HCT116 (cell line): Measurements from ENCODE around the gene TGDS. TPM values are rescaled to one million over a fixed set of nuclear protein-coding genes. Genes with fewer than 3 reads are reported as not detected.
"Not testable (repeated sequence)": the region's sequence is repeated elsewhere in the genome, so short reads cannot be mapped to it uniquely, and the experiment has no call there.

Source experiments
- ATAC-seq: fragments of 200-7000 bp; cut with Tn5 transposase; 2 replicates; pipeline ENCODE4 v1.9.1; 2020; ENCODE audit warnings: mild to moderate bottlenecking, moderate library complexity
- BruUV-seq: library from RNA; stranded (reverse); fragments of 400-500 nt; replicated peaks from 2 replicates; lab custom pipeline; 2021; lab: Mats Ljungman, UMichigan
- CTCF ChIA-PET: fragments of 300-600 bp; sonication (Branson Sonifier 250); formaldehyde crosslinking; loops from one replicate; lab custom pipeline; 2021; ENCODE audit warnings: antibody characterized with exemption; lab: Charles Lee
- POLR2A ChIA-PET: fragments of 300-600, 350-600 bp; sonication (Branson Sonifier 250); formaldehyde crosslinking; loops from one replicate; lab custom pipeline; 2021; ENCODE audit warnings: antibody characterized with exemption; lab: Charles Lee
- RAD21 ChIA-PET, 2 experiments: fragments of 300-600 bp; sonication (Branson Sonifier 250); formaldehyde crosslinking; loops; one replicate each; lab custom pipeline; 2023; ENCODE audit warnings: low total read pairs in 2 of 2; ENCODE audit not compliant: uncharacterized antibody in 2 of 2, unreplicated experiment in 2 of 2, low non-redundant PET in 1 of 2; lab: Charles Lee
- DNase-seq: peaks from one replicate; pipeline ENCODE4 v3.0.0-alpha.2; 2010; ENCODE audit warnings: low read depth, low spot score
- H2AFZ ChIP-seq: fragments of 200-600 bp; shearing (Covaris generic), sonication (generic); 2 replicates; pipeline ENCODE4 v1.6.1; 2017; ENCODE audit warnings: low read depth, mixed run types, mixed read lengths, antibody characterized with exemption, low read length; ENCODE audit not compliant: poor library complexity, severe bottlenecking
- H3K27ac ChIP-seq: 2 replicates; pipeline ENCODE4 v1.5.1; 2012; ENCODE audit warnings: low read depth, low read length
- H3K27me3 ChIP-seq: fragments of 200-600 bp; sonication (generic); 2 replicates; pipeline ENCODE4 v1.6.1; 2016; ENCODE audit warnings: mixed run types, low read length, mixed read lengths; ENCODE audit not compliant: insufficient read depth
- H3K36me3 ChIP-seq, 2 experiments: fragments of 200-500 bp in 1 of 2; fragments of 200-600 bp in 1 of 2; sonication (Bioruptor generic) in 1 of 2; sonication (generic) in 1 of 2; 2 replicates each; pipeline versions ENCODE4 v1.5.1 to v1.6.1; 2014 to 2016; ENCODE audit warnings: low read length in 2 of 2, inconsistent platforms in 1 of 2, mixed read lengths in 1 of 2, mixed run types in 1 of 2; ENCODE audit not compliant: insufficient read depth in 2 of 2, control insufficient read depth in 1 of 2
- H3K4me1 ChIP-seq, 2 experiments: fragments of 200-600 bp in 1 of 2; sonication (generic) in 1 of 2; 2 replicates each; pipeline versions ENCODE4 v1.5.1 to v1.6.1; 2012 to 2017; ENCODE audit warnings: low read length in 2 of 2, inconsistent platforms in 1 of 2, mild to moderate bottlenecking in 1 of 2, mixed read lengths in 1 of 2, mixed run types in 1 of 2, moderate library complexity in 1 of 2; ENCODE audit not compliant: insufficient read depth in 2 of 2, control insufficient read depth in 1 of 2
- H3K4me2 ChIP-seq: fragments of 200-600 bp; sonication (generic); 2 replicates; pipeline ENCODE4 v1.6.1; 2017; ENCODE audit warnings: mixed run types, low read length, mixed read lengths
- H3K4me3 ChIP-seq, 2 experiments: fragments of 200-600 bp in 1 of 2; sonication (generic) in 1 of 2; replicated peaks in 1 of 2; 2 replicates each; pipeline ENCODE4 v1.5.1; 2011 to 2016; ENCODE audit warnings: low read length in 2 of 2, control low read depth in 1 of 2, low read depth in 1 of 2, mild to moderate bottlenecking in 1 of 2, mixed read lengths in 1 of 2, mixed run types in 1 of 2
- H3K79me2 ChIP-seq: fragments of 200-600 bp; sonication (generic); 2 replicates; pipeline ENCODE4 v1.6.1; 2017; ENCODE audit warnings: mild to moderate bottlenecking, mixed run types, low read length, moderate library complexity, mixed read lengths; ENCODE audit not compliant: insufficient read depth
- H3K9ac ChIP-seq: fragments of 200-600 bp; sonication (generic); 2 replicates; pipeline ENCODE4 v1.6.1; 2016; ENCODE audit warnings: low read length, mixed read lengths
- H3K9me2 ChIP-seq: fragments of 200-600 bp; sonication (generic), shearing (Covaris generic); 2 replicates; pipeline ENCODE4 v1.6.1; 2017; ENCODE audit warnings: mixed run types, mild to moderate bottlenecking, moderate library complexity; ENCODE audit not compliant: insufficient read depth
- H3K9me3 ChIP-seq, 2 experiments: fragments of 200-500 bp in 1 of 2; fragments of 200-600 bp in 1 of 2; sonication (Bioruptor generic) in 1 of 2; sonication (generic) in 1 of 2; 2 replicates each; pipeline ENCODE4 v1.6.1; 2014 to 2017; ENCODE audit warnings: low read length in 2 of 2, mixed read lengths in 2 of 2, inconsistent platforms in 1 of 2, low read depth in 1 of 2, mild to moderate bottlenecking in 1 of 2, mixed run types in 1 of 2, moderate library complexity in 1 of 2; ENCODE audit not compliant: control insufficient read depth in 1 of 2, insufficient read depth in 1 of 2
- H4K20me1 ChIP-seq: fragments of 200-600 bp; sonication (generic), shearing (Covaris generic); 2 replicates; pipeline ENCODE4 v1.6.1; 2017; ENCODE audit warnings: mixed run types, mild to moderate bottlenecking, moderate library complexity; ENCODE audit not compliant: insufficient read depth
- CBX3 ChIP-seq: IDR thresholded peaks from 2 replicates; pipeline ENCODE4 v1.6.1; 2012; ENCODE audit warnings: low read depth
- CEBPB ChIP-seq: IDR thresholded peaks from 2 replicates; pipeline ENCODE4 v1.6.1; 2012; ENCODE audit warnings: low read depth
- EZH2phosphoT487 ChIP-seq: fragments of 200-600 bp; IDR thresholded peaks from 2 replicates; pipeline ENCODE4 v1.6.1; 2018; ENCODE audit warnings: antibody characterized with exemption, borderline replicate concordance
- FOSL1 ChIP-seq: IDR thresholded peaks from 2 replicates; pipeline ENCODE4 v1.6.1; 2012; ENCODE audit warnings: low read depth
- JUND ChIP-seq: IDR thresholded peaks from 2 replicates; pipeline ENCODE4 v1.6.1; 2012
- POLR2AphosphoS5 ChIP-seq: IDR thresholded peaks from 2 replicates; pipeline ENCODE4 v1.6.1; 2011; ENCODE audit warnings: mild to moderate bottlenecking, low read depth, low read length, moderate library complexity
- REST ChIP-seq: IDR thresholded peaks from 2 replicates; pipeline ENCODE4 v1.6.1; 2012; ENCODE audit warnings: low read depth
- SIN3A ChIP-seq: IDR thresholded peaks from 2 replicates; pipeline ENCODE4 v1.6.1; 2012; ENCODE audit warnings: low read depth
- intact Hi-C: fragments of 100-400 bp; cut with micrococcal nuclease; formaldehyde crosslinking; loops from 2 replicates; pipeline ENCODE4 v1.10.0; 2022
- total RNA-seq: library from RNA; stranded (reverse); gene quantifications from one replicate; pipeline ENCODE4 v1.2.1, GENCODE V29; 2021; ENCODE audit not compliant: unreplicated experiment
- TF ChIP-seq, protein P1 (sequence below), 3 experiments: fragments of 200-600 bp in 1 of 3; sonication (generic) in 1 of 3; IDR thresholded peaks in 2 of 3; conservative IDR thresholded peaks in 1 of 3; 2 replicates each; pipeline ENCODE4 v1.5.1; 2012 to 2017; ENCODE audit warnings: low read depth in 2 of 3, low read length in 2 of 3, antibody characterized with exemption in 1 of 3, borderline replicate concordance in 1 of 3, control low read depth in 1 of 3, mild to moderate bottlenecking in 1 of 3, mixed read lengths in 1 of 3, mixed run types in 1 of 3, moderate library complexity in 1 of 3; ENCODE audit not compliant: insufficient read depth in 1 of 3
- TF ChIP-seq, protein P2 (sequence below): IDR thresholded peaks from 2 replicates; pipeline ENCODE4 v1.6.1; 2011; ENCODE audit warnings: mild to moderate bottlenecking, low read length, moderate library complexity; ENCODE audit not compliant: insufficient replicate concordance; ENCODE audit errors: extremely low read depth

Gene TGDS
- total RNA-seq, 1 experiment from 2014 or later = 16.9 TPM

GRCh38 chr13:94636942-94637578 lies 41.1 kb upstream of the TGDS start:
- H2AFZ ChIP-seq = no peak overlapping the region
- CTCF ChIA-PET = no interaction called here
- no peaks in the 10 kb centered on the region for H3K27me3 ChIP-seq
- TF ChIP-seq EZH2phosphoT487 (no peak), REST (no peak), JUND (no peak), FOSL1 (no peak), CBX3 (no peak), CEBPB (no peak), POLR2AphosphoS5 (no peak), SIN3A (no peak)
- TF ChIP-seq, protein P1, sequence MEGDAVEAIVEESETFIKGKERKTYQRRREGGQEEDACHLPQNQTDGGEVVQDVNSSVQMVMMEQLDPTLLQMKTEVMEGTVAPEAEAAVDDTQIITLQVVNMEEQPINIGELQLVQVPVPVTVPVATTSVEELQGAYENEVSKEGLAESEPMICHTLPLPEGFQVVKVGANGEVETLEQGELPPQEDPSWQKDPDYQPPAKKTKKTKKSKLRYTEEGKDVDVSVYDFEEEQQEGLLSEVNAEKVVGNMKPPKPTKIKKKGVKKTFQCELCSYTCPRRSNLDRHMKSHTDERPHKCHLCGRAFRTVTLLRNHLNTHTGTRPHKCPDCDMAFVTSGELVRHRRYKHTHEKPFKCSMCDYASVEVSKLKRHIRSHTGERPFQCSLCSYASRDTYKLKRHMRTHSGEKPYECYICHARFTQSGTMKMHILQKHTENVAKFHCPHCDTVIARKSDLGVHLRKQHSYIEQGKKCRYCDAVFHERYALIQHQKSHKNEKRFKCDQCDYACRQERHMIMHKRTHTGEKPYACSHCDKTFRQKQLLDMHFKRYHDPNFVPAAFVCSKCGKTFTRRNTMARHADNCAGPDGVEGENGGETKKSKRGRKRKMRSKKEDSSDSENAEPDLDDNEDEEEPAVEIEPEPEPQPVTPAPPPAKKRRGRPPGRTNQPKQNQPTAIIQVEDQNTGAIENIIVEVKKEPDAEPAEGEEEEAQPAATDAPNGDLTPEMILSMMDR (IDR thresholded peaks at IDR 0.05 in 2 of 3, conservative IDR thresholded peaks at IDR 0.05 in 1 of 3; ENCODE audit: borderline replicate concordance in 1 of 3, insufficient read depth in 1 of 3, low read depth in 2 of 3, low read length in 2 of 3) = no peak
- TF ChIP-seq, protein P2, sequence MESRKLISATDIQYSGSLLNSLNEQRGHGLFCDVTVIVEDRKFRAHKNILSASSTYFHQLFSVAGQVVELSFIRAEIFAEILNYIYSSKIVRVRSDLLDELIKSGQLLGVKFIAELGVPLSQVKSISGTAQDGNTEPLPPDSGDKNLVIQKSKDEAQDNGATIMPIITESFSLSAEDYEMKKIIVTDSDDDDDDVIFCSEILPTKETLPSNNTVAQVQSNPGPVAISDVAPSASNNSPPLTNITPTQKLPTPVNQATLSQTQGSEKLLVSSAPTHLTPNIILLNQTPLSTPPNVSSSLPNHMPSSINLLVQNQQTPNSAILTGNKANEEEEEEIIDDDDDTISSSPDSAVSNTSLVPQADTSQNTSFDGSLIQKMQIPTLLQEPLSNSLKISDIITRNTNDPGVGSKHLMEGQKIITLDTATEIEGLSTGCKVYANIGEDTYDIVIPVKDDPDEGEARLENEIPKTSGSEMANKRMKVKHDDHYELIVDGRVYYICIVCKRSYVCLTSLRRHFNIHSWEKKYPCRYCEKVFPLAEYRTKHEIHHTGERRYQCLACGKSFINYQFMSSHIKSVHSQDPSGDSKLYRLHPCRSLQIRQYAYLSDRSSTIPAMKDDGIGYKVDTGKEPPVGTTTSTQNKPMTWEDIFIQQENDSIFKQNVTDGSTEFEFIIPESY = no peak
- RAD21 ChIA-PET = no interaction called here
- H3K79me2 ChIP-seq = no peaks in the 10 kb centered on the region
- no peak overlapping the region for H3K9ac ChIP-seq
- H3K4me1 ChIP-seq = no peaks in the 10 kb centered on the region
- H3K36me3 ChIP-seq = no peaks in the 10 kb centered on the region
- no peaks in the 10 kb centered on the region for H3K9me3 ChIP-seq
- POLR2A ChIA-PET = no interaction called here
- intact Hi-C loops = no loop called here
- DNase-seq = no peak
- BruUV-seq = no TSS peak
- no peak overlapping the region for H3K27ac ChIP-seq
- ATAC-seq = no peak
- no peak overlapping the region for H3K4me2 ChIP-seq
- no peak overlapping the region for H3K4me3 ChIP-seq
- no peaks in the 10 kb centered on the region for H4K20me1 ChIP-seq
- no peaks in the 10 kb centered on the region for H3K9me2 ChIP-seq

DNA sequence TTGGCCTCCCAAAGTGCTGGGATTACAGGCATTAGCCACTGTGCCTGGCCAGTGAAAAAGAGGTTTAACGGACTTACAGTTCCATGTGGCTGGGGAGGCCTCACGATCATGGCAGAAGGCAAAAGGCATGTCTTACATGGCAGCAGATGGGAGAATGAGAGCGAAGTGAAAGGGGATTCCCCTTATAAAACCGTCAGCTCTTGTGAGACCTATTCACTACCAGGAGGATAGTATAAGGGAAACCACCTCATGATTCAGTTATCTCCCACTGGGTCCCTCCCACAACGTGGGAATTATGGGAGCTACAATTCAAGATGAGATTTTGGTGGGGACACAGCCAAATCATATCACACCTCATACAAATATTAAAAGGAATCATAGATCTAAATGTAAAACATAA lies 40.1 kb upstream of the TGDS start:
- intact Hi-C loops, POLR2A ChIA-PET, RAD21 ChIA-PET, H3K9me3 ChIP-seq, H3K4me1 ChIP-seq, H2AFZ ChIP-seq, H3K36me3 ChIP-seq, CTCF ChIA-PET, H3K9ac ChIP-seq, H3K27me3 ChIP-seq, H3K9me2 ChIP-seq, ATAC-seq, H3K4me2 ChIP-seq, BruUV-seq, DNase-seq, H4K20me1 ChIP-seq, H3K4me3 ChIP-seq, H3K27ac ChIP-seq, H3K79me2 ChIP-seq: not testable (repeated sequence)
